Measurements from ENCODE around the gene ARID1B.

Gene ARID1B

DNA sequence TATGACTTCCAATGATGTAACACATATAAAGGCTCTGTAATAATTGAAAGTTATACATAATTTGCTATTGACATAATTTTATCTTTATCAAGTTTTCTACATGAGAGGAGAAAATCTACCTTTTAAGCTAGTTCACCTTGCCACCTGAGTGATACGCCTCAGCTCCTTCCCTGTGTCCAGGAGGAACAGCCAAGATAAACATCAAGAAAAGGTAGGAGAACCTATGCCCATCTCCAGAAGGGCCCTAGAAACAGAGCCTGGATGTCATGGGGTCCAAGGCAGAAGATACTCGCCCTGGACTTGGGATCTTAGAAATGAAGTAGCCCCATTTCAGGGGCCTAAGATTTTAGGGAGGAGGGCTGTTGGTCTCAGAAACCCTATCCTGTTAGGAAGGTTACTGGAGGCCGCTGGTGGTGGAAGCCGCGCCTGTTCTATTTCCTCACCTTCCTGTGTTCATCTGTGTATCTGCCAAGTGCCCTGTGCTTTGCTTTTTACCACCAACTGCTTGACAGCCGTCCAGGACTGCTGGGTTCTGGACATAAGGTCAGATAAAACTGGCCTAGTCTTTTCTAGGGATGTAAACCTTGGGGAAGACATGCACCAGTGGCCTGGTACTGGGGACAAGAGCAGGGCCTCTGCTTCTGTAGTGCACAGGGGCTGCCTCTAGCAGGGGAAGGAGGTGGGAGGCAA, 178.5 kb downstream of the ARID1B start:
- DNase-seq = no peak
- Mint-ChIP-seq H3K27me3 (no peaks in the 10 kb centered on the region), H3K27ac (no peak overlapping the region), H3K4me1 (peaks cover 40 to 78% of the 10 kb centered on the region in 2 donors), H3K9me3 (no peaks in the 10 kb centered on the region), H3K36me3 (peaks cover 0 to 8% of the 10 kb centered on the region in 2 donors), H3K4me3 (no peak overlapping the region)
- ATAC-seq (replicated peaks) = no peak

DNA sequence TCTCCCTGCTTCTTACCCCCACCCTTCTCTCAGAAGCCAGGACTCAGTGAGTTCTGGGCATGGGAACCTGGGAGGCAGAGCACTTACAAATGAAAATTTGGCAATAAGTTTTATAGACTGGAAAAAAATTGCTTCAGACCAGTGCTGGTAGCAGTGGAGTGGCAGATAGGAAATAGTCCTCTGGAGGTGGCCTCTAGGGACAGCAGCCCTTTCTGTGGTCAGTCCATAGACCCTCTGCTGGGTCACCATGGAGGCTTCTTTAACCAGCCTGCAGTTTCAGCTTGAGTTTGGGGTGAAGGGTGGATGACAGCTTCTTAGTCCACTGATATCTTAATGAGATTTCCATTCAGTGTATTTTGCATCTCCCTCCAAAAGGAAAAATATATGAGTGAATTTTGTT, 179.1 kb downstream of the ARID1B start:
- H3K36me3 Mint-ChIP-seq = peaks cover 0 to 9% of the 10 kb centered on the region in 2 donors
- no peaks in the 10 kb centered on the region for H3K27me3 Mint-ChIP-seq
- no peak overlapping the region for H3K4me3 Mint-ChIP-seq
- H3K27ac Mint-ChIP-seq = no peak overlapping the region
- ATAC-seq (replicated peaks) (no peak), DNase-seq (no peak)
- H3K4me1 Mint-ChIP-seq = peaks cover 40 to 78% of the 10 kb centered on the region in 2 donors
- H3K9me3 Mint-ChIP-seq = no peaks in the 10 kb centered on the region

GRCh38 chr6:156957931-156958547, 180.9 kb downstream of the ARID1B start:
- no peak overlapping the region for H3K27ac Mint-ChIP-seq
- H3K36me3 Mint-ChIP-seq = peaks cover 3 to 10% of the 10 kb centered on the region in 2 donors
- no peak for DNase-seq
- peak; percentile 60 to 83 for ATAC-seq (replicated peaks)
- H3K4me1 Mint-ChIP-seq = peaks cover 36 to 72% of the 10 kb centered on the region in 2 donors
- no peaks in the 10 kb centered on the region for H3K9me3 Mint-ChIP-seq
- H3K4me3 Mint-ChIP-seq = no peak overlapping the region
- no peaks in the 10 kb centered on the region for H3K27me3 Mint-ChIP-seq

GRCh38 chr6:156960525-156960924, 183.3 kb downstream of the ARID1B start:
- Mint-ChIP-seq H3K9me3 (no peaks in the 10 kb centered on the region), H3K36me3 (peaks cover 3 to 10% of the 10 kb centered on the region in 2 donors), H3K27me3 (no peaks in the 10 kb centered on the region), H3K4me1 (peaks cover 32 to 57% of the 10 kb centered on the region in 2 donors), H3K4me3 (no peak overlapping the region), H3K27ac (no peak overlapping the region)
- DNase-seq (no peak), ATAC-seq (replicated peaks) (no peak)

GRCh38 chr6:156961282-156961892, 184.2 kb downstream of the ARID1B start:
- Mint-ChIP-seq H3K36me3 (peaks cover 3 to 10% of the 10 kb centered on the region in 2 donors), H3K27ac (no peak overlapping the region), H3K9me3 (no peaks in the 10 kb centered on the region), H3K4me3 (no peak overlapping the region), H3K4me1 (peaks cover 25 to 49% of the 10 kb centered on the region in 2 donors), H3K27me3 (no peaks in the 10 kb centered on the region)
- ATAC-seq (replicated peaks) = no peak
- no peak for DNase-seq

GRCh38 chr6:156963712-156964700, 186.8 kb downstream of the ARID1B start:
- Mint-ChIP-seq H3K27me3 (no peaks in the 10 kb centered on the region), H3K4me3 (peak overlapping the region in 1 of 2 donors; percentile 48), H3K27ac (peak overlapping the region; percentile 65), H3K36me3 (peaks cover 3 to 7% of the 10 kb centered on the region in 2 donors), H3K4me1 (peaks cover 24 to 47% of the 10 kb centered on the region in 2 donors), H3K9me3 (no peaks in the 10 kb centered on the region)
- ATAC-seq (replicated peaks) (peak; percentile 45 to 75), DNase-seq (no peak)

GRCh38 chr6:156967852-156968251, 190.7 kb downstream of the ARID1B start:
- Mint-ChIP-seq H3K27ac (peak overlapping the region; percentile 1), H3K36me3 (peaks cover 0 to under 1% of the 10 kb centered on the region in 2 donors), H3K4me1 (peaks cover 32 to 59% of the 10 kb centered on the region in 2 donors), H3K4me3 (no peak overlapping the region), H3K27me3 (no peaks in the 10 kb centered on the region), H3K9me3 (no peaks in the 10 kb centered on the region)
- ATAC-seq (replicated peaks) (no peak), DNase-seq (no peak)

DNA sequence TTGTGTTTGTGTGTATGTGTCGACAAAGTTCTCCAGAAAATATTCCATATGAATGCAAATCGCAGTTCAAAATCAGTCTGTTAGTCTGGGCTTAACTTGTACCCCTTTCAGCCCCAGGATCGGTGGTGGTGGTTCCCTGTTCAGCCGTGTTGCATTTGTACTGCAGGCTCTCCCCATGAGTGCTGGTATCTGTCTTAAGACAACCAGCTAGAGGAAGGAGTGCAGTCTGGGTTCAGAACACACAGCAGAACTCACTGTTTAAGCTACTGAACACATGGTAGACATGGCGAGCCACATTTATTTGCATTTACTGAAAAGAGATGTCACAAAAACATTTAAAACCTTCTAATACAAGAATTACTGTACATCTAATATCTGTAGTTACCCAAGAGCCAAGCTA, 192.1 kb downstream of the ARID1B start:
- H3K27me3 Mint-ChIP-seq = no peaks in the 10 kb centered on the region
- no peak overlapping the region for H3K4me3 Mint-ChIP-seq
- ATAC-seq (replicated peaks) (peak in 1 of 2 donors; percentile 14), DNase-seq (no peak)
- H3K36me3 Mint-ChIP-seq = peaks cover 0 to 2% of the 10 kb centered on the region in 2 donors
- H3K9me3 Mint-ChIP-seq = no peaks in the 10 kb centered on the region
- no peak overlapping the region for H3K27ac Mint-ChIP-seq
- H3K4me1 Mint-ChIP-seq = peaks cover 28 to 58% of the 10 kb centered on the region in 2 donors

GRCh38 chr6:156970595-156971112, 193.5 kb downstream of the ARID1B start:
- DNase-seq (no peak), ATAC-seq (replicated peaks) (no peak)
- no peak overlapping the region for H3K27ac Mint-ChIP-seq
- no peaks in the 10 kb centered on the region for H3K27me3 Mint-ChIP-seq
- H3K4me1 Mint-ChIP-seq = peaks cover 34 to 70% of the 10 kb centered on the region in 2 donors
- H3K4me3 Mint-ChIP-seq = no peak overlapping the region
- H3K36me3 Mint-ChIP-seq = peaks cover 3 to 7% of the 10 kb centered on the region in 2 donors
- peaks cover 0 to 3% of the 10 kb centered on the region in 2 donors for H3K9me3 Mint-ChIP-seq

DNA sequence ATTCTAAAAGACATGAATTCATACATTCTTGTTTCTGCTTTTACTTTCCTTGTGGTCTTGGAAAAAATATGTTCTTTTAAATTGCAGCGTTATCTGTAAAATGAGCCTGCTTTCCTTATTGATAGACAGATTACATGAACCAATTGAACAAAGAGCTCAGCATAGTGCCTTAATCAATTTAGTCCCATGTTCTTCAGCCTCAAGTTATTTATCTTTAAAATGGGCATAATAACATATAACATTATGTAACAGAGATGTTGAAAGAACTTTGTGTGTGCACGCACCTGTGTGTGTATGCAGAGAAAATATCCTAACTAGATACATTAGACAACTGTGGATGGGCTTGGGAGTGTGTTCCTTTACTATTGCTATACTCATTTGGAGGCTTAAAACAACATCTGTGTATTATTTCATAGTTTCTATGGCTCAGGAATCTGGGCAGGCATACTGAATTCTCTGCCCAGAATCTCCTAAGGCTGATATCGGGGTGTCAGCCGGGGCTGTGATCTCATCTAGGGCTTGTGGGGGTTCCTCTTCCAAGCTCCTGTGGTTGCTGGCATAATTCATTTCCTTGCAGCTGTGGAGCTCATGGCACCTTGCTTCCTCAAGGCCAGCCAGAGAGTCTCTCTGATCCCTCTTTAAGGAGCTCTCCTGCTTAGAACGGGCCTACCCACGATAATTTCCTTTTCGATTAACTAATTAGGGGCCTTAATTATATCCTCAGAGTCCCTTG, 194.1 kb downstream of the ARID1B start:
- peaks cover 41 to 77% of the 10 kb centered on the region in 2 donors for H3K4me1 Mint-ChIP-seq
- no peaks in the 10 kb centered on the region for H3K27me3 Mint-ChIP-seq
- peaks cover 3 to 12% of the 10 kb centered on the region in 2 donors for H3K36me3 Mint-ChIP-seq

GRCh38 chr6:156972145-156972544, 195.0 kb downstream of the ARID1B start:
- H3K9me3 Mint-ChIP-seq = peaks cover 0 to 3% of the 10 kb centered on the region in 2 donors
- no peaks in the 10 kb centered on the region for H3K27me3 Mint-ChIP-seq
- peaks cover 3 to 12% of the 10 kb centered on the region in 2 donors for H3K36me3 Mint-ChIP-seq
- H3K4me1 Mint-ChIP-seq = peaks cover 46 to 79% of the 10 kb centered on the region in 2 donors
- no peak for ATAC-seq (replicated peaks)
- DNase-seq = no peak
- no peak overlapping the region for H3K4me3 Mint-ChIP-seq
- no peak overlapping the region for H3K27ac Mint-ChIP-seq

More for the DNA sequence above, 194.1 kb downstream of the ARID1B start:
- Mint-ChIP-seq H3K4me3 (no peak overlapping the region), H3K27ac (no peak overlapping the region), H3K9me3 (peaks cover 0 to 3% of the 10 kb centered on the region in 2 donors)
- DNase-seq (no peak), ATAC-seq (replicated peaks) (no peak)

GRCh38 chr6:156974830-156975261, 197.7 kb downstream of the ARID1B start:
- Mint-ChIP-seq H3K4me1 (peaks cover 43 to 82% of the 10 kb centered on the region in 2 donors), H3K27me3 (no peaks in the 10 kb centered on the region), H3K4me3 (peak overlapping the region; percentile 20 to 40), H3K27ac (peak overlapping the region; percentile 80), H3K36me3 (peaks cover 3 to 17% of the 10 kb centered on the region in 2 donors), H3K9me3 (peaks cover 0 to 3% of the 10 kb centered on the region in 2 donors)
- peak; percentile 59 to 73 for ATAC-seq (replicated peaks)
- DNase-seq = no peak

- Mint-ChIP-seq H3K27me3 (no peaks in the 10 kb centered on the region), H3K4me1 (peaks cover 45 to 86% of the 10 kb centered on the region in 2 donors), H3K27ac (peak overlapping the region; percentile 92), H3K36me3 (peaks cover 3 to 17% of the 10 kb centered on the region in 2 donors), H3K4me3 (peak overlapping the region; percentile 83), H3K9me3 (peaks cover 0 to 3% of the 10 kb centered on the region in 2 donors)
- no peak for DNase-seq
- ATAC-seq (replicated peaks) = peak; percentile 28 to 51
Measured at GRCh38 chr6:156975414-156975813, 198.2 kb downstream of the ARID1B start.
